Suprapubic skin (tissue), 4 donors: ENCODE measurements around the gene MUC20.

Experiments
- POLR2A ChIP-seq, 2 donors: fragments of 450-650 bp; IDR thresholded peaks; one replicate each; pipeline ENCODE4 v1.6.1; 2017; ENCODE audit warnings: antibody characterized with exemption in 2 of 2, mild to moderate bottlenecking in 2 of 2, moderate library complexity in 2 of 2
- POLR2AphosphoS5 ChIP-seq, 3 donors: sonication (generic); formaldehyde crosslinking; IDR thresholded peaks; one replicate each; pipeline ENCODE4 v1.6.1; 2017; ENCODE audit warnings: antibody characterized with exemption in 3 of 3

GRCh38 chr3:195718477-195718984 is 2.2 kb upstream of the MUC20 start:
- TF ChIP-seq POLR2A (IDR thresholded peaks at IDR 0.05) (no peak), POLR2AphosphoS5 (IDR thresholded peaks at IDR 0.05) (no peak)
